OCI-LY7 (cell line): ENCODE measurements around the gene GLIPR1. TPM values are rescaled to one million over a fixed set of nuclear protein-coding genes. Genes with fewer than 3 reads are reported as not detected.
A peak's percentile ranks its signal among the peaks of the same experiment; 100 is the strongest.

Experiments
- BruUV-seq: library from RNA; stranded (reverse); fragments of 400-500 nt; replicated peaks from 2 replicates; lab custom pipeline; 2021; lab: Mats Ljungman, UMichigan
- CTCF ChIA-PET: fragments of 300-600 bp; sonication (Branson Sonifier 250); formaldehyde crosslinking; loops from one replicate; lab custom pipeline; 2022; ENCODE audit warnings: antibody characterized with exemption; ENCODE audit not compliant: unreplicated experiment; lab: Charles Lee
- POLR2A ChIA-PET: fragments of 300-600 bp; sonication (Branson Sonifier 250); formaldehyde crosslinking; loops from one replicate; lab custom pipeline; 2022; ENCODE audit warnings: antibody characterized with exemption; lab: Charles Lee
- DNase-seq: peaks from one replicate; pipeline ENCODE4 v3.0.0-alpha.2; 2015; ENCODE audit warnings: low spot score
- H2AFZ ChIP-seq: fragments of 200-600 bp; sonication (generic), shearing (Covaris generic); 2 replicates; pipeline ENCODE4 v1.6.1; 2014; ENCODE audit warnings: mild to moderate bottlenecking, antibody characterized with exemption, low read length, moderate library complexity
- H3K27ac ChIP-seq: fragments of 200-600 bp; sonication (generic); 2 replicates; pipeline ENCODE4 v1.5.1; 2014; ENCODE audit warnings: mixed run types, low read depth, mild to moderate bottlenecking, moderate library complexity, low read length, inconsistent platforms; ENCODE audit not compliant: poor library complexity, severe bottlenecking
- H3K36me3 ChIP-seq: fragments of 200-600 bp; sonication (generic); 2 replicates; pipeline ENCODE4 v1.6.1; 2014; ENCODE audit warnings: mild to moderate bottlenecking, antibody characterized with exemption, low read length, moderate library complexity, mixed read lengths; ENCODE audit not compliant: insufficient read depth
- H3K4me1 ChIP-seq: fragments of 200-600 bp; sonication (generic); 2 replicates; pipeline ENCODE4 v1.5.1; 2014; ENCODE audit warnings: mild to moderate bottlenecking, low read length; ENCODE audit not compliant: insufficient read depth, poor library complexity, severe bottlenecking
- H3K4me2 ChIP-seq: fragments of 200-600 bp; sonication (generic); 2 replicates; pipeline ENCODE4 v1.6.1; 2014; ENCODE audit warnings: mild to moderate bottlenecking, low read length
- H3K4me3 ChIP-seq: fragments of 200-600 bp; sonication (generic); 2 replicates; pipeline ENCODE4 v1.5.1; 2014; ENCODE audit warnings: mild to moderate bottlenecking, low read depth, low read length; ENCODE audit not compliant: poor library complexity, severe bottlenecking
- H3K79me2 ChIP-seq: fragments of 200-600 bp; sonication (generic); 2 replicates; pipeline ENCODE4 v1.6.1; 2016; ENCODE audit warnings: low read depth, mild to moderate bottlenecking, low read length, moderate library complexity, mixed read lengths; ENCODE audit not compliant: insufficient read depth
- H3K9me2 ChIP-seq: fragments of 200-600 bp; sonication (generic); 2 replicates; pipeline ENCODE4 v1.6.1; 2016; ENCODE audit warnings: mild to moderate bottlenecking, low read length, mixed read lengths; ENCODE audit not compliant: insufficient read depth
- H3K9me3 ChIP-seq: fragments of 200-600 bp; sonication (generic); 2 replicates; pipeline ENCODE4 v1.6.1; 2014; ENCODE audit warnings: mild to moderate bottlenecking, mixed run types, low read length, mixed read lengths
- H4K20me1 ChIP-seq: fragments of 200-600 bp; sonication (generic); 2 replicates; pipeline ENCODE4 v1.6.1; 2014; ENCODE audit warnings: mild to moderate bottlenecking, antibody characterized with exemption, low read length, moderate library complexity, mixed read lengths; ENCODE audit not compliant: insufficient read depth
- CTCF ChIP-seq: fragments of 200-600 bp; sonication (generic); conservative IDR thresholded peaks from 2 replicates; pipeline ENCODE4 v1.5.1; 2014; ENCODE audit warnings: mild to moderate bottlenecking, antibody characterized with exemption, low read length, moderate library complexity, mixed read lengths
- EZH2phosphoT487 ChIP-seq: fragments of 200-600 bp; sonication (generic); IDR thresholded peaks from 2 replicates; pipeline ENCODE4 v1.6.1; 2018; ENCODE audit warnings: low read depth, borderline replicate concordance, mild to moderate bottlenecking, mixed run types, antibody characterized with exemption, low read length, moderate library complexity, mixed read lengths
- intact Hi-C: fragments of 100-400 bp; cut with micrococcal nuclease; formaldehyde crosslinking; loops from one replicate; pipeline ENCODE4 v1.10.0; 2022; ENCODE audit not compliant: unreplicated experiment
- total RNA-seq, 2 experiments: library from RNA; depleted of rRNA in 1 of 2; stranded (reverse); fragments of >200 nt in 1 of 2; shearing (Covaris generic) in 1 of 2; gene quantifications; 2 replicates each; pipeline ENCODE4 v1.2.3, GENCODE V29; 2014 to 2022

Gene GLIPR1
- total RNA-seq, 2 experiments from 2014 or later = 2.8 to 3.3 TPM

DNA sequence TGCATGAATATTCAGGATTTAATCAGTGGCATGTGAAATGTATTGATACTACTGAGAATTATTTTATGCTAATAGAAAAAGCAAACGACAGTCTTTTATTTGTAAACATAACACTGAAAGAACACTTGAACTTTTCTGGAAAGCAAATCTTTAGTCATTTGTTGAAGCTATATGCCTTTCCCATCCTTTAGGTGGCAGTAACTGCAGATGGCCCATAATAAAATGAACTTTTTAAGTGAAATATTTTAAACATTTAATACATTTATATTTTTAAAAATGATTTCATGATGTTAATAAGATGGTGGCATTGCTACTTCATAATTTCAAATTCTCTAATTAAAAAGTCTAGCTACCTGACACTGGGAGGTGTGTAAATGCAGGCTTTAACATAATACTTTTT lies 44.7 kb downstream of the GLIPR1 start:
- Histone ChIP-seq H2AFZ (no peak overlapping the region), H3K4me1 (peaks cover 30% of the 10 kb centered on the region), H4K20me1 (no peaks in the 10 kb centered on the region), H3K9me3 (no peaks in the 10 kb centered on the region), H3K79me2 (no peaks in the 10 kb centered on the region), H3K27ac (no peak overlapping the region), H3K9me2 (no peaks in the 10 kb centered on the region), H3K36me3 (no peaks in the 10 kb centered on the region), H3K4me2 (no peak overlapping the region), H3K4me3 (no peak overlapping the region)
- ChIA-PET CTCF (no interaction called here), POLR2A (interaction anchor here (0.6 to 0.9 kb wide), 4 partner anchors 22 to 569 kb away, joined by 3 to 5 read pairs (median 4); no protein-coding TSS in a partner anchor)
- DNase-seq = peak; percentile 13
- intact Hi-C loops = loop anchor here (5.0 to 10.0 kb wide), 5 partner anchors 237 to 1060 kb away; partner anchors contain the start of gene BBS10
- TF ChIP-seq EZH2phosphoT487 = no peak
- peak; percentile 68 for TF ChIP-seq CTCF
- BruUV-seq = no TSS peak

DNA sequence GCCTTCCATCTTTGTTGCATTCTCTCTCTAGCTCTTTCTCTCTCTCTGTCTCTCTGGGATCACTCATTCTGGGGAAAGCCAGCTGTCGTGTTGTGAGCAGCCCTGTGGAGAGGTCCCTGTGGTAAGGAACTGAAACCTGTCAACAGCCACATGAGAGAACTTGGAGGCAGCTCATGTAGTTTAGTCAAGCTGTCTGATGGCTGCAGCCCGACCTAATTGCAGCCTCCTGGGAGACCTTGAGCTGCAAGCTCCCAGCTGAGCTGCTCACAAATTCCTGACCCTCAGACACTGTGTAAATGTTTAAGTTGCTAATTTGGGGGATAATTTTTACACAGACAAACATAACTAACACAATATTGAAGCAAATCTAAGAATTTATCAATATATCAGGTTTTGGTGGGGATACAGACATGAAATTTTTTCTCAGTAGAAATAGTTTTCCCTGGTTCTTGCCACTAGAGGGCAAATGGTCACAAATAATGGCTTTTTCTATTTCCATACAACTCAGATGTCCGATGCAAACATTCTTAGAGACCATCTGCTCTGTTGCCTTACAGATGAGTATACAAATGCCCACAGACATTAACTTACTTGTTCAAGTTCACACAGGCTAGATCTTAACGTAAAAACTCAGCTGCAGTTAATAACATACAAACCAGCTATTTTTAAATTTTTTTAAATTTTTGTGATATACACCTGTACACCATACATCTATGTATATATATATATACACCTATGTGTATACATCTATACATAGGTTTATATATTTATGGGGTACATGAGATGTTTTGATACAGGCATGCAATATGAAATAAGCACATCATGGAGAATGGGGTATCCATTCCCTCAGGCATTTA lies 46.3 kb downstream of the GLIPR1 start:
- Histone ChIP-seq H4K20me1 (no peaks in the 10 kb centered on the region), H3K9me3 (no peaks in the 10 kb centered on the region), H3K4me3 (peak overlapping the region; percentile 17), H3K4me2 (peak overlapping the region; percentile 36), H3K9me2 (no peaks in the 10 kb centered on the region), H2AFZ (no peak overlapping the region), H3K4me1 (peaks cover 30% of the 10 kb centered on the region), H3K36me3 (no peaks in the 10 kb centered on the region), H3K27ac (peak overlapping the region; percentile 20), H3K79me2 (no peaks in the 10 kb centered on the region)
- TF ChIP-seq CTCF (peak; percentile 96), EZH2phosphoT487 (no peak)
- no TSS peak for BruUV-seq
- DNase-seq = peak; percentile 86
- CTCF ChIA-PET = interaction anchor here (1.0 to 1.7 kb wide), 6 partner anchors 8 to 510 kb away, joined by 3 to 6 read pairs (median 4); partner anchors contain the start of gene PHLDA1
- POLR2A ChIA-PET = interaction anchor here (0.6 to 1.2 kb wide), 9 partner anchors 9 to 1060 kb away, joined by 3 to 5 read pairs (median 3); partner anchors contain the start of gene PHLDA1
- intact Hi-C loops = loop anchor here (1.0 to 10.0 kb wide), 7 partner anchors 235 to 1058 kb away; partner anchors contain the start of genes BBS10 and PHLDA1
